Measurements from ENCODE around the gene GPS2. TPM values are rescaled to one million over a fixed set of nuclear protein-coding genes. Genes with fewer than 3 reads are reported as not detected.

The GPS2 gene
- total and polyA plus RNA-seq, 2 experiments from 2014 or later = 83.4 to 122 TPM

- Histone ChIP-seq H3K9me2 (ENCODE audit: insufficient read depth) (no peaks in the 10 kb centered on the region), H3K36me3 (ENCODE audit: insufficient read depth) (peaks cover 29% of the 10 kb centered on the region), H3K27ac (ENCODE audit: low read depth) (no peak overlapping the region), H3K27me3 (ENCODE audit: insufficient read depth) (no peaks in the 10 kb centered on the region), H3F3A (replicated peaks; ENCODE audit: low read depth) (peaks cover 16% of the 10 kb centered on the region; the same call in 1 of the 2 replicates), H3K4me3 (no peak overlapping the region), H3K4me1 (ENCODE audit: insufficient read depth) (peaks cover 5% of the 10 kb centered on the region; the same call in 1 of the 2 replicates), H3K79me2 (replicated peaks; ENCODE audit: insufficient read depth) (peaks cover 14% of the 10 kb centered on the region), H3K4me2 (no peak overlapping the region), H4K20me1 (replicated peaks; ENCODE audit: insufficient read depth) (no peaks in the 10 kb centered on the region), H2AFZ (no peak overlapping the region)
- Mint-ChIP-seq H3K9me3 (no peaks in the 10 kb centered on the region), H3K27me3 (ENCODE audit: insufficient read depth, low read depth, poor library complexity) (peaks cover 3% of the 10 kb centered on the region), H3K36me3 (ENCODE audit: low read depth) (peaks cover 63% of the 10 kb centered on the region), H3K4me3 (no peak overlapping the region), H3K4me1 (peaks cover 10% of the 10 kb centered on the region), H3K27ac (no peak overlapping the region)
- peak; percentile 86 for DNase-seq (ENCODE audit: low spot score)
- ATAC-seq = peak; percentile 86
- TF ChIP-seq EZH2phosphoT487 (IDR thresholded peaks at IDR 0.05; ENCODE audit: unreplicated experiment) = no peak
- no peak for TF ChIP-seq ETS1 (IDR thresholded peaks at IDR 0.05)
- TF ChIP-seq STAT1 (IDR thresholded peaks at IDR 0.05; ENCODE audit: unreplicated experiment) = no peak
- TF ChIP-seq POLR2AphosphoS5 (IDR thresholded peaks at IDR 0.05; ENCODE audit: low read depth) = no peak
- TF ChIP-seq CTCF (conservative IDR thresholded peaks at IDR 0.05; ENCODE audit: low read depth in 2 of 2) = peak; percentile 87 to 91
Observed at GRCh38 chr17:7323731-7324437, 8.7 kb upstream of the GPS2 start.

GRCh38 chr17:7322520-7323194, 7.5 kb upstream of the GPS2 start:
- peaks cover 15% of the 10 kb centered on the region; the same call in 1 of the 2 replicates for H3F3A ChIP-seq (replicated peaks; ENCODE audit: low read depth)
- Mint-ChIP-seq H3K27ac (no peak overlapping the region), H3K4me3 (no peak overlapping the region), H3K27me3 (ENCODE audit: insufficient read depth, low read depth, poor library complexity) (peaks cover 5% of the 10 kb centered on the region), H3K4me1 (no peaks in the 10 kb centered on the region), H3K36me3 (ENCODE audit: low read depth) (peaks cover 68% of the 10 kb centered on the region), H3K9me3 (no peaks in the 10 kb centered on the region)
- DNase-seq (ENCODE audit: low spot score) (no peak), ATAC-seq (no peak)
- no peak overlapping the region for H2AFZ ChIP-seq
- H3K4me1 ChIP-seq (ENCODE audit: insufficient read depth) = no peaks in the 10 kb centered on the region
- no peaks in the 10 kb centered on the region for H3K27me3 ChIP-seq (ENCODE audit: insufficient read depth)
- peaks cover 34% of the 10 kb centered on the region for H3K36me3 ChIP-seq (ENCODE audit: insufficient read depth)
- H3K27ac ChIP-seq (ENCODE audit: low read depth) = no peak overlapping the region
- H3K4me3 ChIP-seq = no peak overlapping the region
- no peaks in the 10 kb centered on the region for H4K20me1 ChIP-seq (replicated peaks; ENCODE audit: insufficient read depth)
- H3K79me2 ChIP-seq (replicated peaks; ENCODE audit: insufficient read depth) = peaks cover 2% of the 10 kb centered on the region; the same call in 1 of the 2 replicates
- no peaks in the 10 kb centered on the region for H3K9me2 ChIP-seq (ENCODE audit: insufficient read depth)
- no peak overlapping the region for H3K4me2 ChIP-seq
- TF ChIP-seq STAT1 (IDR thresholded peaks at IDR 0.05; ENCODE audit: unreplicated experiment) (no peak), EZH2 (IDR thresholded peaks at IDR 0.05; ENCODE audit: low read depth, unreplicated experiment) (no peak), CREB1 (CRISPR knock-in tag; IDR thresholded peaks at IDR 0.05; ENCODE audit: low read depth) (no peak), REST (IDR thresholded peaks at IDR 0.05; ENCODE audit: unreplicated experiment) (no peak)
